Cerebellar nuclear complex (tissue), 1 donor: Measurements from ENCODE around the gene EEFSEC.

ENCODE experiments used
- DNase-seq, 2 experiments: peaks; one replicate each; lab custom pipeline; 2025; lab: John Stamatoyannopoulos, UW

Gene EEFSEC

DNA sequence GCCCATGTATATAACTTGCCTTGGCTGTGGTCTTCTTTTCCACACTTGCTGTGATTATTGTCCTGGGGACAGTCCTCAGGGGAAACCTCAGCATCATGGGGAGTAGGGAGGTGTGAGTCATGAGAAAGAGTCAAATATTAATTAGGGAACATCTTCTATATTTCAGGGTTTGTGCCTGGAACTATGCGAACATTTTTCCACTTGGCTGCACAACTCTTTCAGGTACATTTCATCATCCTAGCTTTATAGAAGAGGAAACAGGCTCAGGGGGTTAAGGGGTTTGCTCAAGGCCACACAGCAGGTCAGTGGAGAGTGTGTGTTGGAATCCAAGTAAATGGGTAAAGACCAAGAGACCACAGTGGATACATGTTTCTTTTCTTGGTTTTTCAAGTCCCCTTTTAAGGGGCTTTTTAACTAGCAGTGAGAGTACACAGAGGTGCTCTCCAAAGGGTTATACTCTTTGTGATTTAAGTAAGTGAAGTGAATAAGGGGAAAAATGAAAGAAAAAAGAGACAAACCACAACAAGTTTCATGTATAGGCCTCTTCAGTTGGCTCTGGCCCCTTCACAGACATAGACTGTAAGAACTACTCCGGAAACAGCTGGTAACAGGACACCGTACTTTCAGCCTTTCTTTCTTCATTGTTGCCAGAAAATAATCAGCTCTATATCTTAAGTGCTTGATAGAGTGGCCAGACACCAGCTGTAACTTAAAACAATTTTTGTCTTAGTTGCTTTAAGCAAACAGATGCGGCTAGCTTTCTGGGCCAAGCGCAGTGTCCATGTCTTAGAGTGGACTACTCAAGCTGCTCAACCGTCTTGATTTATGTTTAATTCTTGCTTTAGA lies 64.6 kb downstream of the EEFSEC start:
- no peak for DNase-seq

DNA sequence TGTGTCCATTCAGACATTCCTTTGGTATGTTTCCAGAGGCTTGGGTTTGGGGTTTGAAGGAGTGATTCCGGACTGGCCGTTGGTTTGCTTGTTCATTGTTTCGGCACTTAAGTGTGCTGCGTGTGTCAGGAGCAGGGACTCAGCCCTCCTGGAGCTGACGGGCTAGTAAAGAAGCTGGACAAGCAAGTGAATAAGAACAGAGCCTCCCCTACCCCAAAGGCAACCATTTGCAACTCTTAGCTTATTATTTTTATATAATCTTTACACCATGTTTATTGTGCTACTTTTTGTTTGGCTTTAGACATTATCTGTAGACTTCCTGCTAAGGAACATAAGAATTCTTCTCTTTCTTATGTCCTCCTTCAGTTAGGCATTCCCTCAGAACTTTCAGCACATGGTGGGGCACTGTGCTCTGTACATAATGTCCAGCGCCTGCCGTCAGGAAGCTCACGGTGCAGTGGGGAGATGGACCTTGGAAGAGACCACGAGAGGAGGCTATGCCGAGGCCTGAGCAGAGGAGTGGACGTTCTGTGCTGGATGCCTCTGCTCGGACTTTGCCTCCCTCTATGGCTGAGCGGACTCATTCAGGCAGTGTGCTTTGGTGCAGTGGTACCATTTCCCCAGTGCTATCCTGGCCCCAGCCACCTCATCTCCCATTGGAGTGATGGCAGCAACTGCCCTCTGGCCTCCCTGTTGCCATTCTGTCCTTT lies 65.4 kb downstream of the EEFSEC start:
- DNase-seq, result no peak

DNA sequence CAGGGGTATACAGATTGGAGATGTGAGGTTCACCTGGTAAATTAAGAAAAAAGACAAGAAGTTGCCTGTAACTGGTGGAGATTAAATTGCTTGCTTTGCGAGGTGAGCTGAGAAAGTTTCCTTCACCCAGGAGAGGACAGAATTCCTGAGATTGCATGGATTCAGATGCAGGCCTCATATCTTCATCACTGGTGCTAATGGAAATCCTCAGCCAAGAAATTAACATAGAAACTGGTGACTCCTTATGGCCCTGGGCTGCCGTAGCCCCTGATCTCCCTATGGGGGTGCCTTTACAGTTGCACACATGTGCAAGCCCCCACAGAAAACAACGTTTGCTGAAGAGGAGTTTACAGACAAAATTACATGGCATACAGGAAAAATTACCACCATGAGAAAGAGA lies 68.0 kb downstream of the EEFSEC start:
- DNase-seq, result no peak

DNA sequence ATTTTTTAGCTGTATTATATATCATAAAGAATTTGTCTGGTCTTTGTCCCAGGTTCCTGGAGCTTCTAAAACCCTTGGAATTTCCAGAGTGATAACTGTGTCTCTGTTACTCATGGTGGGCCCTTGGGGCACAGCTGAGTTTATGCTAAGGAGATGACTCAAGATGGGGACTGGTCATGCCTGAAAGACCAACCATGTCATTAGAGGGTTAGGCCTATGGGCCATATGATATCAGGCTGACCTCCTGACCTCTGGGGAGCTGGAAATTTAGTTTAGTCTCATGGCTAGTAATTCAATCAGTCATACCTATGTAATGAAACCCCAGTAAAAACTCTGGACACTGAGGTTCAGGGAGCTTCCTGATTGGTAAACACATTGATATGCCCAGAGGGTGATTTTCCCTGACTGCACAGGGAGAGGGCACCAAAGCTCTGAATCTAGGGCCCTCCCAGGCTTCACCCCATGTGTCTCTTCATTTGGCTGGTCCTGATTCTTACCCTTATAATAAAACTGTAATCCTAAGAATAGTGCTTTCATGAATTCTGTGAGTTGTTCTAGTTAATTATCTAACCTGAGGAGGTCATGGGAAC lies 69.6 kb downstream of the EEFSEC start:
- DNase-seq, result no peak

GRCh38 chr3:128226186-128226725 lies 73.0 kb downstream of the EEFSEC start:
- no peak for DNase-seq

- DNase-seq, result no peak
These were observed 73.6 kb downstream of the EEFSEC start for GRCh38 chr3:128226795-128227395.

DNA sequence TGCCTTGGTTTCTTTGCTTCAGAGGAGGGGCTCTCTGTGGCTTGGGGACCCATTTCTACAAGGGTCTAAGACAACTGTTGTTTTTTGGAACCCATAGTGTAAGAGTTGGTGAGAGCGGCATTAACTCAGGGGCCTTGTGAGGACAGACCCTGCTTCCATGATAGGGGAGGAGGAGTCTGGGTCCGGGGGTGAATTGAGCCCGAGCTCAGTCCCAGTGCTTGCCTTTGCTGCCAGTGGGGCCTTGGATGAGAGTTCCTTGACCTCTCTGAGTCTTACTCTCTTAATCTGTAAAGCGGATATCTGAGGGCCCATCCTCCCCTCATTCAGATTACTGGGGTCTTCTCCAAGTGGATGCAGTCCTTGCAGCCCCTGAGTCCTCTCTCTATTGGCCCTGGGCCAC lies 74.2 kb downstream of the EEFSEC start:
- no peak for DNase-seq

DNA sequence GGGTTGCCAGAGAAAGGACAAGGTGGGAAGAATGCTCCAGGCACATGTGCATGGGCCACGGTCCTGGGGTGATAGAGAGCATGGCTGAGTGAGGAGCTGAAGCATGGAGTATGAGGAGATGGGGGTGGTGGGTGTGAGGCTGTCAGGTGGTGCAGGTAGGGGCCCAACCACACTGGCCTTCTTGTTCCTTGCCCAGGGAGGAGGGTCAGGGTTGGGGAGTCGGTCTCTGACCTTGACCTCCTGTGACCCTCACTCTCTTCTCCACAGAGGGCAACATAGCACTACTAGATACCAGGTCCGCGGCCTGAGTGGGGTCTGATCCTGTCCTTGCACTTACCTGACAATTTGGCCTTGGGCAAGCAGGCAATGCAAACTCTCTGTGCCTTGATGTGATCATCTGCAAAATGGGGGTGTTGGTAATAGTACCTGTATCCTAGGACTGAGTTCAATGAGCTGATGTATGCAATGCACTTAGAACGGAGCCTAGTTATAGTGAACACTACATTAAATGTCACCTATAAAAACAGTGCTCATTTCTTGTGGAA lies 75.2 kb downstream of the EEFSEC start:
- DNase-seq, result no peak

DNA sequence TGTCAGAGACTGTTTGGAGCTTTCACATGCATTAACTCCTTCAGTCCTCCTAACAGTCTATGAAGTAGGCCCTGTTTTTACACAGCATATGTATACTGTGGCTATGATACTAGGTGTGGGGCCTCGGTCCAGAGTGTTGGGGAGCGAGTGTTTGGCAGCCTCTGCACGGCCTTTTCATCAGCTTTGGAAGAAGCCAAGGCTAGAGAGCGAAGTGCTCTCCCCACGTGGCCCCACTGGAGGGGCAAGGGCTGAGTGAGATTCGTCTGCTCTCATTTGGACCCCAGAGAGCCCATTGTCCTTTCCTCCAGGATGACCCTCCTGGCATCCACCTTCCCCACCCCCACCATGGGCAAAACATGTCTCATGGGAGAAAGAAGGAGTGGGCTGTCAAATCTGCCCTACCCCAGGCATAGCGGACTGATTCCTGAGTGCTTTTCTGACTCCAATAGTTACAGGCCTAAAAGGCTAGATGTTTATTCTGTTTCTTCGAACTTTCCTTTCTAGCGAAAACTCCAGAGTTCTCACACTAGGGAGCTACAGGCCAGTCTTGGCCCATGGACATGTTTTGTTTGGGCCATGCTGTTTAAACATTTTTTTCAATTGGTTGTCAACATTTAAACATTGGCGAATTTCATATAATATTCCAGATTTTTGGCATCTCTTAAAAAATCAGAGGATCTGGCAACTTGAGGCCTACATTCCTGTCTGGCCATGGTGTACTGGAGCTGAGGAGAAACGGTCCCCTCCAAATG lies 76.0 kb downstream of the EEFSEC start:
- no peak for DNase-seq

DNA sequence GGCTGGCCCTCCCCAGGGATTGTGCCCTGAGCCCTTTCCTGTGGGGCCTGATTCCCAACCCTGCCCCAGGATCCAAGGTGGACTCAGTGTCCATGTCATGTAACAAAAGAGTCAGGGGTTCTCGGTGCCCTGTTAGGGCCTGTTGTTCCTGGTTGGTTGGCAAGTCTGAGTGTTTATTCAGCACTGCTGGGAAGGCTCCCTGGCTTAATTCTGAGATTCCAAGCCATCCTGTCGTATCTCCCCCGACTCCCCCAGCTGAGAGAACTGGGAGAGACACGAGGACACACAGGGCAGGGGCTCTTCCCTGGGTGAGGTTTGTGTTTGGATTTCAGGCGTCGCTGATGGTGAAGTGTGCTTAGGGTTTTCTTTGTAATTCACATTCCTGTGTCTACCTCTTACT lies 78.3 kb downstream of the EEFSEC start:
- no peak for DNase-seq

GRCh38 chr3:128232376-128233178 lies 79.3 kb downstream of the EEFSEC start:
- DNase-seq, result no peak

- DNase-seq, result no peak
These were observed 82.1 kb downstream of the EEFSEC start for GRCh38 chr3:128235207-128235926.

GRCh38 chr3:128236657-128237056 lies 83.4 kb downstream of the EEFSEC start:
- DNase-seq, result no peak

GRCh38 chr3:128237348-128238183 lies 84.3 kb downstream of the EEFSEC start:
- DNase-seq, result no peak

- DNase-seq, result no peak
These were observed 84.9 kb downstream of the EEFSEC start for GRCh38 chr3:128238184-128238489.

DNA sequence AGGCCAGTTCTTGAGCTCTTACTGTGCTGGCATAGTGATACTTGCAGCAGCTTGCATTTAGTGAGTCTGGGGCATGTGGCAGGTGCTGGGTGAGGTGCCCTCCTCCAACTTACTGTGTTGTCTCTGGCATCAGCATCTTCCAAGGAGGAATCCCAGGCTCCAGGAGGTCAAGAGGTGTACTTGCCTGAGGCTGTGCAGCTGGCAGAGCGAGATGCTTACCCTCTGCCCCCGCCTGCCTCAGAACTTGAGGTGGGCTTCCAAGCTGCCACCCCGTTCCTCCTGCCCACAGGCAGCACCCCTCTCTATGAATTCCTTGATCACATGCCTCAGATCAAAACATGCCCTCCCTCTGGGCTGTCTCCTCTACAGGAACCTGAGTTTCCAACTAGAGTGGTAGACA lies 86.0 kb downstream of the EEFSEC start:
- DNase-seq, result no peak

DNA sequence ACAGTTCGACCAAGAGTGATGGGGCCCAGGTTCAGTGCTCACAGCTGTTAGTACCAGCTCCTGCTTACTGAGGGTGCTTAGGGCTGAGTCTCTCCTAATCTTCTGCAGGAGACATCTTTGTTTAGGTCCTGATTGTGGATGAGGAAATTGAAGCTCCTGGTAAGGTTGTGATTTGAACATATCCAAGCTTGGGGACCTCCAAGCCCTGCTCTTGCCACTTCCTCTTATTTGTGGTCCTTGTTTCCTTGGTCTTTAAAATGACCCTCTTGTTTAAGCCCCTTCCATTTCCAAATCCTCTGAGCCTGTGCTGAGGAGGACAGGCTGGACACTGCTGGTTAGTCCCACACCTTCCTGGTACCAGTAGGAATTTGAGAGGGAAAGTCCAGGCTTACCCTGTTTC lies 87.0 kb downstream of the EEFSEC start:
- no peak for DNase-seq

- no peak for DNase-seq
These were observed 88.5 kb downstream of the EEFSEC start for GRCh38 chr3:128241741-128242140.
